Activated CD8-positive, alpha-beta T cell treated with anti-CD3 and anti-CD28 coated beads for 36 hours (primary cell): ENCODE measurements around the gene PRR12. TPM values are rescaled to one million over a fixed set of nuclear protein-coding genes. Genes with fewer than 3 reads are reported as not detected.
A peak's percentile ranks its signal among the peaks of the same experiment; 100 is the strongest.

Source experiments
- ATAC-seq: fragments of 200-7000 bp; cut with Tn5 transposase; one replicate; pipeline ENCODE4 v1.10.0; 2021; ENCODE audit warnings: mild to moderate bottlenecking, moderate library complexity
- CTCF ChIA-PET: fragments of 350-600 bp; sonication (Branson Sonifier 250); formaldehyde crosslinking; loops from one replicate; lab custom pipeline; 2021; ENCODE audit warnings: antibody characterized with exemption; lab: Charles Lee
- POLR2A ChIA-PET: fragments of 350-600 bp; sonication (Branson Sonifier 250); formaldehyde crosslinking; loops from one replicate; lab custom pipeline; 2021; ENCODE audit warnings: antibody characterized with exemption; lab: Charles Lee
- DNase-seq: peaks from one replicate; pipeline ENCODE4 v3.0.0-alpha.2; 2020
- H3K27ac Mint-ChIP-seq: one replicate; pipeline ENCODE4 v1.8.0; 2021; ENCODE audit warnings: mild to moderate bottlenecking, mixed read lengths
- H3K27me3 Mint-ChIP-seq: one replicate; pipeline ENCODE4 v1.8.0; 2021; ENCODE audit warnings: mixed read lengths
- H3K36me3 Mint-ChIP-seq: one replicate; pipeline ENCODE4 v1.8.0; 2021; ENCODE audit warnings: low read depth, mixed read lengths
- H3K4me1 Mint-ChIP-seq: one replicate; pipeline ENCODE4 v1.8.0; 2021; ENCODE audit warnings: low read depth, mixed read lengths
- H3K4me3 Mint-ChIP-seq: one replicate; pipeline ENCODE4 v1.8.0; 2021; ENCODE audit warnings: mild to moderate bottlenecking, moderate library complexity, mixed read lengths
- H3K9me3 Mint-ChIP-seq: one replicate; pipeline ENCODE4 v1.8.0; 2021; ENCODE audit warnings: mixed read lengths
- intact Hi-C: fragments of 100-400 bp; cut with micrococcal nuclease; formaldehyde crosslinking; loops from one replicate; pipeline ENCODE4 v1.10.0; 2022
- total RNA-seq, 2 experiments: library from RNA; stranded (reverse); gene quantifications; one replicate each; pipeline ENCODE4 v1.2.3, GENCODE V29; 2021
- TF ChIP-seq, protein P1 (sequence below): fragments of 200-600 bp; IDR thresholded peaks from one replicate; pipeline ENCODE4 v1.8.0; 2022; ENCODE audit warnings: antibody characterized with exemption, mild to moderate bottlenecking

PRR12 gene
- total RNA-seq, 2 experiments from 2014 or later = 16.0 to 17.8 TPM

DNA sequence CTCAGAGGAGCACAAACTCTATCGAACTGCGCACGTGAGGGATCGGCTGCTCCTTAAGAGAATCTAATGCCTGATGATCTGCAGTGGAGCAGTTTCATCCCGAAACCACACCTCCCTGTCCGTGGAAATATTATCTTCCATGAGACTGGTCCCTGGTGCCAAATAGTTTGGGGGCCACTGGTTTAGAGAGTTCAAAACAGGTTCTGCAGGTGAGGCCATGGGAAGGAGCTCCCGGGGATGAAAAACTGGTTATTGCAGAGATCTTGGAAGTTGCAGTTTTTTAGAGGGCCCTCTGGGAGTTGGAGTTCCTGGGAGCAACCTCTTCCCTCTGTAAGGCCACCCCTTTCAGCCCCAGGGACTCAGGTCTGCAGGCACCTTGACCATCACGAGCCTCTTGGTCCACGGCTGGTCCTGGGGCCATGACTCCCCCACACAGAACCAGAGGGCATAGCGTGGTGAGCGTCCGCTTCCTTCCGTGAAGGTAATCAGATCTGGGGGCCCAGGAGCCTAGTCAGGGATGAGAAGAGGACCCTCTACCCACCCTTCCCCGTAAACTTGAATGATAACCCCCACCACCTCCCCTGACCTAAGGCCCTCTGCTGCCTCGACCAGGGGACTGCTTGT, 69.5 kb downstream of the PRR12 start:
- DNase-seq (no peak), ATAC-seq (no peak)
- POLR2A ChIA-PET = interaction anchor here (1.2 kb wide), 2 partner anchors 18 to 22 kb away, joined by 4 to 5 read pairs; no protein-coding TSS in a partner anchor
- intact Hi-C loops = no loop called here
- no peak overlapping the region for H3K4me3 Mint-ChIP-seq
- no peak overlapping the region for H3K27ac Mint-ChIP-seq
- no peaks in the 10 kb centered on the region for H3K9me3 Mint-ChIP-seq
- CTCF ChIA-PET = interaction anchor here (6.2 kb wide), 1 partner anchor 12 kb away, joined by 33 read pairs; no protein-coding TSS in a partner anchor
- TF ChIP-seq, protein P1, sequence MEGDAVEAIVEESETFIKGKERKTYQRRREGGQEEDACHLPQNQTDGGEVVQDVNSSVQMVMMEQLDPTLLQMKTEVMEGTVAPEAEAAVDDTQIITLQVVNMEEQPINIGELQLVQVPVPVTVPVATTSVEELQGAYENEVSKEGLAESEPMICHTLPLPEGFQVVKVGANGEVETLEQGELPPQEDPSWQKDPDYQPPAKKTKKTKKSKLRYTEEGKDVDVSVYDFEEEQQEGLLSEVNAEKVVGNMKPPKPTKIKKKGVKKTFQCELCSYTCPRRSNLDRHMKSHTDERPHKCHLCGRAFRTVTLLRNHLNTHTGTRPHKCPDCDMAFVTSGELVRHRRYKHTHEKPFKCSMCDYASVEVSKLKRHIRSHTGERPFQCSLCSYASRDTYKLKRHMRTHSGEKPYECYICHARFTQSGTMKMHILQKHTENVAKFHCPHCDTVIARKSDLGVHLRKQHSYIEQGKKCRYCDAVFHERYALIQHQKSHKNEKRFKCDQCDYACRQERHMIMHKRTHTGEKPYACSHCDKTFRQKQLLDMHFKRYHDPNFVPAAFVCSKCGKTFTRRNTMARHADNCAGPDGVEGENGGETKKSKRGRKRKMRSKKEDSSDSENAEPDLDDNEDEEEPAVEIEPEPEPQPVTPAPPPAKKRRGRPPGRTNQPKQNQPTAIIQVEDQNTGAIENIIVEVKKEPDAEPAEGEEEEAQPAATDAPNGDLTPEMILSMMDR = no peak
- H3K4me1 Mint-ChIP-seq = peaks cover 21% of the 10 kb centered on the region
- H3K27me3 Mint-ChIP-seq = no peaks in the 10 kb centered on the region
- H3K36me3 Mint-ChIP-seq = peaks cover 34% of the 10 kb centered on the region

DNA sequence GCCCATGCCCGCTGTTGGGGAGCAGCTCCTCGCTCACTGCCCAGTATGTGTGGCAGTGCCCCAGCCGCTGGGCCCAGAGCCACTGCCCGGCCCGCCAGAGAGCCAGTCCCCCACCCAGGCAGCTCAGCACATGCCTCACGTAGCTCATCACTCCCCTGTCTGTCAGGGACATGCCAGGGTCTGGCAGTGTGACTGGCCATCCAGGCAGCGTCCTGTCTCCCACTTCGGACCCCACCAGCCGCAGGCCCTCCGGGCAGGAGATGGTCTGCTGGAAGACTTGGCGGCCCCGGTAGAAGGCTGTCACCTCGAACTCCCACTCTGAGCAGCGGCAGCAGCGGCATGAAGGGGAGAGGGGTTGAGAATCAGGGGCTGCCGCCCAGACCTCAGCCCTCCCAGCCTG, 71.0 kb downstream of the PRR12 start:
- intact Hi-C loops = no loop called here
- DNase-seq (no peak), ATAC-seq (no peak)
- Mint-ChIP-seq H3K27me3 (no peaks in the 10 kb centered on the region), H3K9me3 (no peaks in the 10 kb centered on the region), H3K4me3 (no peak overlapping the region), H3K4me1 (peaks cover 24% of the 10 kb centered on the region), H3K27ac (no peak overlapping the region), H3K36me3 (peaks cover 34% of the 10 kb centered on the region)
- ChIA-PET POLR2A (no interaction called here), CTCF (interaction anchor here (1.0 to 6.2 kb wide), 3 partner anchors 11 to 22 kb away, joined by 3 to 33 read pairs (median 4); no protein-coding TSS in a partner anchor)
- TF ChIP-seq, protein P1 = no peak

DNA sequence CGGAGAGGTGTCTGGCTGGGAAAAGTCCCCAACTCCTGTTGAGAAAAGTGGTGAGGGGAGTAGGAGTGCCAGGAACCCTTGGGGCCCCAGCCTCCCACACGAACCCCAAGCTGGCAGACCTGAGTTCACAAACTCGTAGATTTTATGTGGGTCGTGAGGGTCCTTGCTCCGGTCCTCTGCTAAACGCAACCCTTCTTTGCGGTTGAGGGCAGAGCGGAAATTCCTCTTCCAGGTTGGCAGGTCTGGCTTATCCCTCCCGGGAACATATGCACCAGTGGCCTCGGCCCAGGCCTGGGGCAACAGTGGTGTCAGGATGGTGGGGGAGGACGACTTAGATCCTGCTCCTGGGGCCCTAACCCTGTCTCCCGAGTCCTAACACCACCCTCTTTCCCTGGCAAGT, 72.2 kb downstream of the PRR12 start:
- DNase-seq (no peak), ATAC-seq (no peak)
- H3K9me3 Mint-ChIP-seq = no peaks in the 10 kb centered on the region
- ChIA-PET CTCF (interaction anchor here (1.0 to 6.2 kb wide), 4 partner anchors 9 to 54 kb away, joined by 3 to 33 read pairs (median 4); no protein-coding TSS in a partner anchor), POLR2A (interaction anchor here (6.7 kb wide), 1 partner anchor 14 kb away, joined by 47 read pairs; the partner anchor contains the start of gene PRMT1)
- peak overlapping the region; percentile 94 for H3K4me3 Mint-ChIP-seq
- no peaks in the 10 kb centered on the region for H3K27me3 Mint-ChIP-seq
- H3K4me1 Mint-ChIP-seq = peaks cover 28% of the 10 kb centered on the region
- peak overlapping the region; percentile 91 for H3K27ac Mint-ChIP-seq
- intact Hi-C loops = no loop called here
- peaks cover 28% of the 10 kb centered on the region for H3K36me3 Mint-ChIP-seq
- TF ChIP-seq, protein P1 = no peak

DNA sequence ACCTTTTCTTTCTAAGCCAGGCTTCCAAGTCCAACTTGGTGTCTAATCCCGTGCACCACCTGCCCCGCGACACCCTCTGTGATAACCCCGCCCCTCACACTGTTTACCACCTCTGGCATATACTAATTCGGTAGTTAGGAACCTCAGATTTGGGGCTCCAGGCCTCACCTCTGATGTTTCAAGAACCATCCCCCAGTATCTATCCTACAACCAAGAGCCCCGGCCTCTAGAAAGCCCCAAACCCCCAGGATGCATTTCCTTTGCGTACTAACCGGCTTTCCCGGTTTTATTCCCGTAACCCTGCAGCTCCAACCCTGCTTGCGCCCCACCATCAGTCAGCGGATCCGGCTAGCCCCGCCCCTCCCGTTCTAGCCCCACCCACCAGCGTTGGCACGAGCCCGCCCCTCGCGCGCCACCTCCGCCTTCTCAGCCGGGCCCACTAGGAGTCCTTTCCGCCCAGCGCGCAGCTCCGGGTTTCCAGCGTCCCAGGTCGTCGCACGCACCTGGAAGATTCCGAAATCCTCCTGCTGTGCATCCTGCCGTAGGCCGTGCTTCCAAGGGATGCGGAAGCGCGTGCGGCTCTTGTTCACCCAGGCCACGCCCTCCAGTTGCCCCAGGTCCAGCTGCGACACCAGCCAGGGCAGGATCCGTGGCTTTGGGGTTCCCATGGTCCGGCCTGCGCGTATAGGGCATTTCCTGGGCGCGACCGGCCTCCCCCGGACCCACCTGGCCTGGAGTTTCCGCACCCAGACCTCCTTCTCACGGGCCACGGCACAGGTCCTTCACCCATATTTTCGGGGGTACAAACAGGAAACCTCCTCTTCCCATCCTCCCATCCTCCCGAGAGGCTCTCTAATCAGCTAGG, 73.4 kb downstream of the PRR12 start:
- DNase-seq (peak; percentile 95), ATAC-seq (peak; percentile 69)
- ChIA-PET CTCF (interaction anchor here (1.0 to 6.2 kb wide), 7 partner anchors 8 to 165 kb away, joined by 3 to 33 read pairs (median 4); no protein-coding TSS in a partner anchor), POLR2A (interaction anchor here (0.6 to 6.7 kb wide), 10 partner anchors 8 to 212 kb away, joined by 3 to 47 read pairs (median 4); partner anchors contain the start of genes FUZ, PRMT1, RRAS and SCAF1)
- intact Hi-C loops = loop anchor here (2.0 kb wide), 1 partner anchor 24 kb away; the partner anchor contains the start of gene RRAS
- Mint-ChIP-seq H3K9me3 (no peaks in the 10 kb centered on the region), H3K27ac (peak overlapping the region; percentile 91), H3K4me3 (peak overlapping the region; percentile 94), H3K36me3 (peaks cover 25% of the 10 kb centered on the region), H3K27me3 (no peaks in the 10 kb centered on the region), H3K4me1 (peaks cover 29% of the 10 kb centered on the region)
- TF ChIP-seq, protein P1 = no peak
